GM19467 (cell line): ENCODE results near the gene CEP68.
"Not testable (repeated sequence)": the region's sequence is repeated elsewhere in the genome, so short reads cannot be mapped to it uniquely, and the experiment has no call there.

Source experiments
- ATAC-seq: cut with Tn5 transposase; IDR thresholded peaks from one replicate; pipeline ENCODE4 v1.9.1; 2021; ENCODE audit warnings: mild to moderate bottlenecking, moderate library complexity; ENCODE audit not compliant: unreplicated experiment

CEP68 gene

GRCh38 chr2:65031341-65032018 is 24.7 kb upstream of the CEP68 start:
- no peak for ATAC-seq

GRCh38 chr2:65032019-65032975 is 23.9 kb upstream of the CEP68 start:
- ATAC-seq, result no peak

DNA sequence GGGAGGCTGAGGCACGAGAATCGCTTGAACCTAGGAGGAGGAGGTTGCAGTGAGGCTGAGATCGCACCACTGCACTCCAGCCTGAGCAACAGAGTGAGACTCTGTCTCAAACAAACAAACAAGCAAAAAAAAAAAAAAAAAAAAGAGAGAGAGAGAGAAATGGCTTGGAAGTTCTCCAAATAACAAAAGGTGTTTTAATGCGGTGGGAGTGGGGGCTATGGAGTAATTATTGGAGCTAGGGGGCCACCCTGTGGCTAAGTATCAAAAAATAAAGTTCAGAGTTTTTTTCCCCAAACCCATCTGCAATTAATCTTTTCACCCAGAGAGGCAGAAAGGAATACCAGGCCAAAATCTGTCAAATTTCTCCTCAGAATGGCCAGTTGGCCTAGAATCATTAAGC is 23.0 kb upstream of the CEP68 start:
- ATAC-seq, result no peak

- ATAC-seq, result not testable (repeated sequence)
Measured at GRCh38 chr2:65033667-65034066, 22.5 kb upstream of the CEP68 start.

- no peak for ATAC-seq
Measured at GRCh38 chr2:65035351-65035943, 20.8 kb upstream of the CEP68 start.

GRCh38 chr2:65037178-65037577 is 19.0 kb upstream of the CEP68 start:
- no peak for ATAC-seq

DNA sequence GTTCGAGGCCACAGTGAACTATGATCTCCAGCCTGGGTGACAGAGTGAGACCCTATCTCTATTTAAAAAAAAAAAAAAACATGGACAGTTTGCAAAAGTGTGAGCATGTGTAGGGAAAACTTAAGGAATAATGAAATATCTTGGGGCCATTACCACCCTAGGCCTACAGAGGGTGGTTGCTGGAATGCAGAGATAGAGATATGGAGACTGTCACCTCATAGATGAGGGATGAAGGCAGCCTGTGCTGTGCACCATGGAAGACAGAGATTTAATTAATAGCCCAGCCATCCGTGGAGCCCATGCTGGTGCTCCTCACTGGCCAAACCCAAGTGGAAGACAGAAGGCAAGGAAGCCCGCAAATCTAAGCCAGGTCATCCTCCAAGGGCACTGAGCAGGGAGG is 16.6 kb upstream of the CEP68 start:
- no peak for ATAC-seq

DNA sequence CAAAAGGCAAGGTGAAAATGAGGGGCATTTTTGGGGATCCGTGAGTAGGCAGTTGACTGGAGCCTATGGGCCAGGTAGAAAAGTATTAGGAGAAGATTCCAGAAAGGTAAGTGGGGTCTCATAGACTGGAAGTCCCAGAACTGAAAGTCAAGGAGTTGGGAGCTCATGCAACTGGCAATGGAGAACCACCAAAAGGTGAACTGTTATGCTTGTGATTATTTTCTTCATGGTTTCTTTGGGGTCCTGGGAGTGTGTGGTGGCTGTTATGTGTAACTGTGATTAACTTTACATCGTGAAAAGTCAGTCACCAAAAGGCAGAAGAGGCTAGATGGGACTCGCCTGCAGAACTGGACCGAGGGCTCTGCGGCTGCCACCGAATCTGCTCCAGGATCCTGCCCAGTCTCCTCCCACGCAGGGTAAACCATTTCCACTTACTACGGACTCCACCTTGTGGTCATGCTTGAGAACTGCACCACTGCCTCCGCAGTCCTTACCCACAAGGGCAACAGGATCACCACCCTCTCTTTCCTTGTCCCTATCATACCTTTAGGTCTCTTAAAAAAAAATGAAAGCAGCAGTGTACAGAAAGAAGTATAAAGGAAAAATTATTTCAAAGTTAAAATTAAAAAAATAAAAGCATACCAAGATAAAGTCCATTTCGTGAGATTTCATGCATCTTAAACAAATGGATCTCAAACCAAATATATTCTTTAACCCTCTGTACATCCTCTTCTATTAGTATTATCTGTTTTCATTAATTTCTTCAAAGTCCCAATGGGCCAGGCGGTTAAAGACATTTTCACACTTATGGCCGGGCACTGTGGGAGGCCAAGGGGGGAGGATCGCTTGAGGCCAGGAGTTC is 15.6 kb upstream of the CEP68 start:
- ATAC-seq, result peak; percentile 67

DNA sequence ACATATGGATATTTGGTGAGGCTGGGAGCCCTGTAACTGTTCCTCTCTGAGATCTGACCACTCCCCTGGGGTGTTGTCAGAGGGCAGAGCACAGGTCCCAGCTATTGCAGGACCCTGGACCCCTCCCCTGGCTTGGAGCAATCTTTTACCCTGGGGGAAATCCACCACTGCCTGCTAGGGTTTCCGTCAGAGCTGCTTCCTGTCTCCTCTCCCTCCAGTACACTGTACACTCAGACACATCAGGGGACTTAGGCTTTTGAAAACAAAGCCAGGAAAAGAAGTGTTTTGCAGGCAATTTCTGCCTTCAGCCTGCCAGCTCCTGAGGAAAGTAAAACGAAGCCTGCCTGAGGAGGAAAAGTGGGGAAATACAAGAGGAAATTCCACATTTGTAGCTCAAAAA is 13.2 kb upstream of the CEP68 start:
- no peak for ATAC-seq

- ATAC-seq, result no peak
Measured at GRCh38 chr2:65044097-65044735, 12.0 kb upstream of the CEP68 start.

DNA sequence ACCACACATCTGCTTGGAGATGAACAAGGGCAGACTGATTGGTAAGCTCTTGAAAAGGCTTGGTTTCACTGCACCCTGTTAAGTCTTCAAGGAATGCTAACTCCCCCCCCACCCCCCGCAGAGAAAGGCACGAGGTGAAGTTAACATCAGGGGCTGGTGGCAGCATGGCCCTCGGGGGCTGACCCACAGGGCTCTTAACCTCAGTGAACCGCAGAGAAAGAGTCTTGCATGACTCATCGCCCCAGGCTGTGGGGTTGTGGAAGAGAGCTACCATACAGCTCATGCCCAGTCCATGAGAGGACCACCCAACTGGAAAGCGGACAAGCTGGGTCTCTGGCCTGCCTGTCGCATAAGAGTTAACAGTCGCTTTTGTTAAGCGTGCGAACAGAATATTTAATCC is 10.6 kb upstream of the CEP68 start:
- no peak for ATAC-seq

DNA sequence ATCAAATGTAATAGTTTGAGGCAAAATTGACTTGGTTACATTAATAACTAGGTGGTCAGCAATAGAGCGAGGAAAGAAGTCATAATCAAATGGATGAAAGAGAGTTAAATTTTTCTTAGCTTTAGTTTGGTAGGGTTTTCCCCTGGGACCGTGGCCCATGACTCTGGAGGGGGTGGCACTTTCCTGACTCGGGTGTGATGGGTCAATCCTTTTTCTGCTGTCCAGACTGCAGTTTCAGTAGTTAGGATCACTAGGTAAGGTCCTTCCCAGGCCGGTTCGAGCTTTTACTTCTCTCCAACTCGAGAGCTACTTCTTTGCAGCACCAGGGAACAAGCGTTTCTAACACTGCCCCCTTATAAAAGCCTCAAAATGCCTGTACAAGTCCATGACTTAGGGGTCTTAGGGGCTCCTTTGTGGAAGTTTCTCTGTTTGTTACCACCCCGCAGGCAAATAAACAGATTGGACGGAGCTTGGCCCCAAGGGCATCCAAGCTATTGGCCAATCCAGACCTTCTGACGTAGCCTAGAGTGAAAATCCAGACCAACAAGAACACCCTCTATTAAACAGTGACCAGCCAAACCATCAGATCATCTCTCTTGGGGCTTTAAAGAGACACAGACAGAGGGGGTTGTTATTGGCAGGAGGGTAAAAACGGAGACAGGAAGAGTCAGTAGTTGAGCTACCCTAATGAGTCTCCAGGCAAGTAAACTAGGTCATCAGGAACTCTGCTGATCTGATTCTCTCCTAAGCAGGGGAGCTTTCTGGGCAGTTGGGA is 9.4 kb upstream of the CEP68 start:
- no peak for ATAC-seq

DNA sequence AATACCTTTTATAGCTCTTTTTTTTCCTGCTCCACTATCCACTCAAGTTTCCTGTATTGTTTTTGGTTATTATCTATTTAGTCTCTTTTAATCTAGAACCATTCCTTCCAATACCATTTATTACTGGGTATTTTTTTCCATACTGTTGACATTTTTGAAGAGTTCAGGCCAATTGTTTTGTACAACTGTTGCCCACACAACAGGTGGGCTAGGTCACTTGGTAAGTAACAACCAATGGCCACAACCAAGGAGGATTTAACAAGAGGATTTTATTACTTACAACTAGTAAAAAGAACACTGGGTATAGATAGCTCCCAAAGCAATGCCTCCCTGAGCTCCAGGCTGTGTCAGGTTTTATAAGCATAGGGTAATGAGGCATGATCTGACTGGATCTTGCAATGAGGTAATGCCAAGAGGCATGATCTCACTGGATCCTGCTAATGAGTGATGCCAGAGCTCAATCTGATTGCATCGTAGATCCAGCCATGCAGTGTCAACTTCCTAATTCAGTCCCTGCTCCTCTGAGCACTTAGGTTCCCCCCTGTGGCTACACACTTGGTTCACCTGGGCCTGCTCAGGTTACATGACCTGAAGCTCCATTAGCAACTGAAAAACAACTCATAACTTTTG is 7.1 kb upstream of the CEP68 start:
- no peak for ATAC-seq

DNA sequence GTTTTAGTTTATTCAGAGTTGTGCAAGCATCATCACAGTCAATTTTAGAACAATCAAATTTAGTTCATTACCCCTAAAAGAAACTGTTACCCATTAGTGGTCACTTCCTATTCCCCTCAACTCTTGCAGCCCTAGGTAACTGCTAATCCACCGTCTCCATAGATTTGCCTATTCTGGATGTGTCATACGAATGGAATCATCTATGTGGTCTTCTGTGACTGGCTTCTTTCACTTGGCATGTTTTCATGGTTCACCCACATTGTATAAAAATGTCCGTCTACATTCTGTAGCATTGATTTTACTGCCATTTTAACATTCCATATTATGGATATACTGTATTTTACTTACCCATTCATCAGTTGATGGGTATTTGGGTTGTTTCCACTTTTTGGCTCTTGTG is 5.3 kb upstream of the CEP68 start:
- no peak for ATAC-seq

GRCh38 chr2:65053199-65053598 is 3.0 kb upstream of the CEP68 start:
- peak; percentile 44 for ATAC-seq

- ATAC-seq, result no peak
Measured at GRCh38 chr2:65054749-65055421, 1.3 kb upstream of the CEP68 start.

DNA sequence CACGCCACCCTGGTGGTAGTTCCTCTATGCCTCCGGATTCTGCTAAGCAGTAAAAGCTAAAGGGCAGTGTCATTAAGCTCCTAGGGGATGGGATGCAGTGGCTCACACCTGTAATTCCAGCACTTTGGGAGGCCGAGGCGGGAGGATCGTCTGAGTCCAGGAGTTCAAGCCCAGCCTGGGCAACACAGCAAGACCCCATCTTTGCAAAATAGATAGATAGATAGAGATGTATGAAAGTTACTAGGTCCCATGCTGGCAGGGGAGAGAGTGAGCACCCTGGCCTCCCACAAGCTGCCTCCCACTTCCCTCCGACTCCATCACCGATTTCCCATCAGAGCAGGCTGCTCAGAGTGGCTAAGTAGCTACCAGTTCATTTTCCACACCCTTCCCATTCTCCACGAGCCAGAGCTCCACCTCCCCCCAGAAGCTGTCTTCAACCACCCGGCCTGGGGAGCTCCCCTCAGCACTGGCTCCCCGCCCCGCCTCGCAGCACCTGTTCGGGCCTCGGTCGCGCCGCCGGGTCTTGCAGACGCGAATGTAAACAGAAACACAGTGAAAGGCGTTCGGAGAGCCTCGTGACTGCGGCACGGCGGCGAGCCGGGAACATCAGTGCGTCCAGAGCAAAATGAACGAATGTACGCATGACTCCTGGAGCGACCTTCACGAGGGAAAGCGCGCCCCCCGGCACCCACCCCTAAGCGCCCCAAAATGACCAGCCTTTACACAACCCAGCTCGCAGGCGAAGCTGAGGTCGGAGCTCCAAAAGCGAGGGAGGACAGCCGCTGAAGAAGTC is 598 bp upstream of the CEP68 start:
- ATAC-seq, result peak; percentile 25

GRCh38 chr2:65057054-65057375 is 799 bp downstream of the CEP68 start:
- ATAC-seq, result no peak
